GM23338 (cell line): ENCODE data around the gene METTL14. TPM values are rescaled to one million over a fixed set of nuclear protein-coding genes. Genes with fewer than 3 reads are reported as not detected.

Source experiments
- ATAC-seq: fragments of 200-7000 bp; cut with Tn5 transposase; 3 replicates; pipeline ENCODE4 v1.9.1; 2020
- DNase-seq: peaks from one replicate; pipeline ENCODE4 v3.0.0-alpha.2; 2015; ENCODE audit warnings: low spot score
- H2AFZ ChIP-seq: fragments of 200-600 bp; sonication (generic); 2 replicates; pipeline ENCODE4 v1.8.0; 2016; ENCODE audit warnings: antibody characterized with exemption, mild to moderate bottlenecking, moderate library complexity
- H3F3A ChIP-seq: fragments of 200-600 bp; sonication (generic); replicated peaks from 2 replicates; pipeline ENCODE4 v1.8.0; 2017; ENCODE audit warnings: antibody characterized with exemption, mixed run types, low read depth
- H3K27ac ChIP-seq: fragments of 200-600 bp; sonication (generic); 2 replicates; pipeline ENCODE4 v1.6.1; 2016; ENCODE audit warnings: low read depth
- H3K27me3 ChIP-seq: fragments of 200-600 bp; sonication (generic); 2 replicates; pipeline ENCODE4 v1.8.0; 2016; ENCODE audit warnings: mild to moderate bottlenecking, mixed run types, moderate library complexity; ENCODE audit not compliant: insufficient read depth
- H3K36me3 ChIP-seq: fragments of 200-600 bp; sonication (generic); 2 replicates; pipeline ENCODE4 v1.8.0; 2016; ENCODE audit warnings: mild to moderate bottlenecking; ENCODE audit not compliant: insufficient read depth
- H3K4me1 ChIP-seq: fragments of 200-600 bp; sonication (generic); 2 replicates; pipeline ENCODE4 v1.8.0; 2016; ENCODE audit warnings: mild to moderate bottlenecking, moderate library complexity; ENCODE audit not compliant: insufficient read depth
- H3K4me2 ChIP-seq: fragments of 200-600 bp; sonication (generic); 2 replicates; pipeline ENCODE4 v1.7.1; 2017; ENCODE audit warnings: mixed run types
- H3K4me3 ChIP-seq: fragments of 200-600 bp; sonication (generic); 2 replicates; pipeline ENCODE4 v1.6.1; 2016; ENCODE audit warnings: mixed run types
- H3K79me2 ChIP-seq: fragments of 200-600 bp; sonication (generic); replicated peaks from 2 replicates; pipeline ENCODE4 v1.8.0; 2017; ENCODE audit warnings: mild to moderate bottlenecking; ENCODE audit not compliant: insufficient read depth
- H3K9me2 ChIP-seq: fragments of 200-600 bp; sonication (generic); 2 replicates; pipeline ENCODE4 v1.8.0; 2017; ENCODE audit not compliant: insufficient read depth
- H4K20me1 ChIP-seq: fragments of 200-600 bp; sonication (generic); replicated peaks from 2 replicates; pipeline ENCODE4 v1.8.0; 2017; ENCODE audit warnings: mild to moderate bottlenecking; ENCODE audit not compliant: insufficient read depth
- H3K27ac Mint-ChIP-seq: 2 replicates; pipeline ENCODE4 v1.8.0; 2020; ENCODE audit warnings: inconsistent platforms, mild to moderate bottlenecking, moderate library complexity, mixed read lengths
- H3K27me3 Mint-ChIP-seq: 3 replicates; pipeline ENCODE4 v1.8.0; 2022; ENCODE audit warnings: low read depth, mild to moderate bottlenecking, moderate library complexity, mixed read lengths, inconsistent platforms; ENCODE audit not compliant: insufficient read depth, poor library complexity
- H3K36me3 Mint-ChIP-seq: 3 replicates; pipeline ENCODE4 v1.8.0; 2021; ENCODE audit warnings: low read depth, mild to moderate bottlenecking, inconsistent platforms, moderate library complexity, mixed read lengths
- H3K4me1 Mint-ChIP-seq: 3 replicates; pipeline ENCODE4 v1.8.0; 2020; ENCODE audit warnings: mild to moderate bottlenecking, inconsistent platforms, mixed read lengths
- H3K4me3 Mint-ChIP-seq: 3 replicates; pipeline ENCODE4 v1.8.0; 2021; ENCODE audit warnings: moderate library complexity, mild to moderate bottlenecking, inconsistent platforms, mixed read lengths
- H3K9me3 Mint-ChIP-seq: 3 replicates; pipeline ENCODE4 v1.8.0; 2020; ENCODE audit warnings: moderate library complexity, mild to moderate bottlenecking, inconsistent platforms, mixed read lengths
- CREB1 ChIP-seq: fragments of 250-450 bp; sonication (Bioruptor Pico); IDR thresholded peaks from 2 replicates; pipeline ENCODE4 v1.5.0; 2020; ENCODE audit warnings: low read depth, mild to moderate bottlenecking, moderate library complexity
- EZH2 ChIP-seq: fragments of 200-600 bp; sonication (generic); IDR thresholded peaks from one replicate; pipeline ENCODE4 v1.8.0; 2017; ENCODE audit warnings: antibody characterized with exemption, mild to moderate bottlenecking, low read depth; ENCODE audit not compliant: unreplicated experiment
- EZH2phosphoT487 ChIP-seq: fragments of 200-600 bp; sonication (generic); IDR thresholded peaks from one replicate; pipeline ENCODE4 v1.8.1; 2018; ENCODE audit warnings: antibody characterized with exemption; ENCODE audit not compliant: unreplicated experiment
- JUNB ChIP-seq: IDR thresholded peaks from one replicate; pipeline ENCODE4 v1.6.1; 2016; ENCODE audit warnings: antibody characterized with exemption; ENCODE audit not compliant: unreplicated experiment
- NANOG ChIP-seq: IDR thresholded peaks from 2 replicates; pipeline ENCODE4 v1.6.1; 2016; ENCODE audit warnings: antibody characterized with exemption, borderline replicate concordance
- POLR2AphosphoS5 ChIP-seq: IDR thresholded peaks from 2 replicates; pipeline ENCODE4 v1.6.1; 2016; ENCODE audit warnings: antibody characterized with exemption, low read depth
- STAT1 ChIP-seq: IDR thresholded peaks from one replicate; pipeline ENCODE4 v1.6.1; 2016; ENCODE audit warnings: antibody characterized with exemption; ENCODE audit not compliant: unreplicated experiment
- ZNF114 ChIP-seq: fragments of 250-450 bp; sonication (Bioruptor Pico); IDR thresholded peaks from 2 replicates; pipeline ENCODE4 v1.5.0; 2020; ENCODE audit warnings: mild to moderate bottlenecking, moderate library complexity
- ZNF331 ChIP-seq: fragments of 250-450 bp; sonication (Bioruptor Pico); IDR thresholded peaks from 2 replicates; pipeline ENCODE4 v1.5.0; 2020; ENCODE audit warnings: low read depth, mild to moderate bottlenecking, moderate library complexity
- polyA plus RNA-seq: library from polyadenylated mRNA; unstranded; fragments of >200 nt; fragmentation: Nextera tagmentation; extraction: Ambion mirVana; gene quantifications from 2 replicates; pipeline ENCODE4 v1.2.1, GENCODE V29; 2016
- total RNA-seq: library from RNA; depleted of rRNA; stranded (reverse); fragments of >200 nt; shearing (Covaris generic); gene quantifications from 2 replicates; pipeline ENCODE4 v1.2.3, GENCODE V29; 2014
- TF ChIP-seq, protein P1 (sequence below): fragments of 250-450 bp; sonication (Bioruptor Pico); IDR thresholded peaks from 2 replicates; pipeline ENCODE4 v1.5.0; 2020; ENCODE audit warnings: mild to moderate bottlenecking, moderate library complexity
- TF ChIP-seq, protein P2 (sequence below): IDR thresholded peaks from one replicate; pipeline ENCODE4 v1.6.1; 2018; ENCODE audit warnings: antibody characterized with exemption; ENCODE audit not compliant: unreplicated experiment
- TF ChIP-seq, protein P3 (sequence below), 2 experiments: fragments of 200-600 bp in 1 of 2; sonication (generic) in 1 of 2; conservative IDR thresholded peaks; 2 replicates each; pipeline versions ENCODE4 v1.5.1 to v1.6.1; 2016 to 2017; ENCODE audit warnings: antibody characterized with exemption in 2 of 2, low read depth in 2 of 2, mild to moderate bottlenecking in 2 of 2, moderate library complexity in 1 of 2
- TF ChIP-seq, protein P4 (sequence below): IDR thresholded peaks from 2 replicates; pipeline ENCODE4 v1.6.1; 2016; ENCODE audit warnings: antibody characterized with exemption

METTL14 gene
- total and polyA plus RNA-seq, 2 experiments from 2014 or later = 39.3 to 56.8 TPM

DNA sequence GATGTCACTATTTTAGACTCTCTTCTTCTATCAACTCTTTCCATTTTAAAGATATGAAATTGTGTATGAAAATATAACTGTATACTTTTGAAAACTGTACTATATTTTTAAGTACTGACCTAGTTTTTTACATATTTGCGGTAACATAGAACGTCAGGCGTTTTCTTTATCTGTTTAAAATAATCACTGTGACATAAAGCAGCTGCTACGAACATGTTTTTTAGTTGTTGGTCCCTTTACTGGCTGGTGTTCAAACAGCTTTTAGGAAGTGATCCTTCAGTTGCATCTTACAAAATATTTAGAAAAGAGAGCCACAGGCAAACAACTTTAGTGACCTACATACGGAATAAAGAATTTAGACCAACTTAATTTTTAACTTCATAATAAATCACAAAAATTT, 73.1 kb downstream of the METTL14 start:
- Mint-ChIP-seq H3K27me3 (no peaks in the 10 kb centered on the region), H3K27ac (no peak overlapping the region), H3K4me3 (no peak overlapping the region), H3K4me1 (peaks cover 20% of the 10 kb centered on the region; the same call in 2 of the 3 replicates), H3K36me3 (no peaks in the 10 kb centered on the region), H3K9me3 (no peaks in the 10 kb centered on the region)
- Histone ChIP-seq H3K79me2 (no peaks in the 10 kb centered on the region), H4K20me1 (no peaks in the 10 kb centered on the region), H3F3A (no peaks in the 10 kb centered on the region), H3K4me1 (peaks cover 10% of the 10 kb centered on the region), H3K27me3 (no peaks in the 10 kb centered on the region), H2AFZ (no peak overlapping the region), H3K4me3 (no peak overlapping the region), H3K4me2 (no peak overlapping the region), H3K9me2 (no peaks in the 10 kb centered on the region), H3K27ac (0 out of 2 replicates have a peak overlapping the region, but pooled peaks have one; percentile 28), H3K36me3 (0 out of 2 replicates have a peak, but pooled peaks cover 4% of the 10 kb centered on the region)
- no peak for ATAC-seq
- TF ChIP-seq CREB1 (CRISPR knock-in tag) (no peak), ZNF114 (CRISPR knock-in tag) (no peak), EZH2phosphoT487 (no peak), STAT1 (no peak), ZNF331 (CRISPR knock-in tag) (no peak), NANOG (no peak), EZH2 (no peak), JUNB (no peak), POLR2AphosphoS5 (no peak)
- TF ChIP-seq, protein P1, sequence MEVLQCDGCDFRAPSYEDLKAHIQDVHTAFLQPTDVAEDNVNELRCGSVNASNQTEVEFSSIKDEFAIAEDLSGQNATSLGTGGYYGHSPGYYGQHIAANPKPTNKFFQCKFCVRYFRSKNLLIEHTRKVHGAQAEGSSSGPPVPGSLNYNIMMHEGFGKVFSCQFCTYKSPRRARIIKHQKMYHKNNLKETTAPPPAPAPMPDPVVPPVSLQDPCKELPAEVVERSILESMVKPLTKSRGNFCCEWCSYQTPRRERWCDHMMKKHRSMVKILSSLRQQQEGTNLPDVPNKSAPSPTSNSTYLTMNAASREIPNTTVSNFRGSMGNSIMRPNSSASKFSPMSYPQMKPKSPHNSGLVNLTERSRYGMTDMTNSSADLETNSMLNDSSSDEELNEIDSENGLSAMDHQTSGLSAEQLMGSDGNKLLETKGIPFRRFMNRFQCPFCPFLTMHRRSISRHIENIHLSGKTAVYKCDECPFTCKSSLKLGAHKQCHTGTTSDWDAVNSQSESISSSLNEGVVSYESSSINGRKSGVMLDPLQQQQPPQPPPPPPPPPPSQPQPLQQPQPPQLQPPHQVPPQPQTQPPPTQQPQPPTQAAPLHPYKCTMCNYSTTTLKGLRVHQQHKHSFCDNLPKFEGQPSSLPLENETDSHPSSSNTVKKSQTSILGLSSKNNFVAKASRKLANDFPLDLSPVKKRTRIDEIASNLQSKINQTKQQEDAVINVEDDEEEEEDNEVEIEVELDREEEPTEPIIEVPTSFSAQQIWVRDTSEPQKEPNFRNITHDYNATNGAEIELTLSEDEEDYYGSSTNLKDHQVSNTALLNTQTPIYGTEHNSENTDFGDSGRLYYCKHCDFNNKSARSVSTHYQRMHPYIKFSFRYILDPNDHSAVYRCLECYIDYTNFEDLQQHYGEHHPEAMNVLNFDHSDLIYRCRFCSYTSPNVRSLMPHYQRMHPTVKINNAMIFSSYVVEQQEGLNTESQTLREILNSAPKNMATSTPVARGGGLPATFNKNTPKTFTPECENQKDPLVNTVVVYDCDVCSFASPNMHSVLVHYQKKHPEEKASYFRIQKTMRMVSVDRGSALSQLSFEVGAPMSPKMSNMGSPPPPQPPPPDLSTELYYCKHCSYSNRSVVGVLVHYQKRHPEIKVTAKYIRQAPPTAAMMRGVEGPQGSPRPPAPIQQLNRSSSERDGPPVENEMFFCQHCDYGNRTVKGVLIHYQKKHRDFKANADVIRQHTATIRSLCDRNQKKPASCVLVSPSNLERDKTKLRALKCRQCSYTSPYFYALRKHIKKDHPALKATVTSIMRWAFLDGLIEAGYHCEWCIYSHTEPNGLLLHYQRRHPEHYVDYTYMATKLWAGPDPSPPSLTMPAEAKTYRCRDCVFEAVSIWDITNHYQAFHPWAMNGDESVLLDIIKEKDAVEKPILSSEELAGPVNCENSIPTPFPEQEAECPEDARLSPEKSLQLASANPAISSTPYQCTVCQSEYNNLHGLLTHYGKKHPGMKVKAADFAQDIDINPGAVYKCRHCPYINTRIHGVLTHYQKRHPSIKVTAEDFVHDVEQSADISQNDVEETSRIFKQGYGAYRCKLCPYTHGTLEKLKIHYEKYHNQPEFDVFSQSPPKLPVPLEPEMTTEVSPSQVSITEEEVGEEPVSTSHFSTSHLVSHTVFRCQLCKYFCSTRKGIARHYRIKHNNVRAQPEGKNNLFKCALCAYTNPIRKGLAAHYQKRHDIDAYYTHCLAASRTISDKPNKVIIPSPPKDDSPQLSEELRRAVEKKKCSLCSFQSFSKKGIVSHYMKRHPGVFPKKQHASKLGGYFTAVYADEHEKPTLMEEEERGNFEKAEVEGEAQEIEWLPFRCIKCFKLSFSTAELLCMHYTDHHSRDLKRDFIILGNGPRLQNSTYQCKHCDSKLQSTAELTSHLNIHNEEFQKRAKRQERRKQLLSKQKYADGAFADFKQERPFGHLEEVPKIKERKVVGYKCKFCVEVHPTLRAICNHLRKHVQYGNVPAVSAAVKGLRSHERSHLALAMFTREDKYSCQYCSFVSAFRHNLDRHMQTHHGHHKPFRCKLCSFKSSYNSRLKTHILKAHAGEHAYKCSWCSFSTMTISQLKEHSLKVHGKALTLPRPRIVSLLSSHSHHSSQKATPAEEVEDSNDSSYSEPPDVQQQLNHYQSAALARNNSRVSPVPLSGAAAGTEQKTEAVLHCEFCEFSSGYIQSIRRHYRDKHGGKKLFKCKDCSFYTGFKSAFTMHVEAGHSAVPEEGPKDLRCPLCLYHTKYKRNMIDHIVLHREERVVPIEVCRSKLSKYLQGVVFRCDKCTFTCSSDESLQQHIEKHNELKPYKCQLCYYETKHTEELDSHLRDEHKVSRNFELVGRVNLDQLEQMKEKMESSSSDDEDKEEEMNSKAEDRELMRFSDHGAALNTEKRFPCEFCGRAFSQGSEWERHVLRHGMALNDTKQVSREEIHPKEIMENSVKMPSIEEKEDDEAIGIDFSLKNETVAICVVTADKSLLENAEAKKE (CRISPR knock-in tag) = no peak
- TF ChIP-seq, protein P2, sequence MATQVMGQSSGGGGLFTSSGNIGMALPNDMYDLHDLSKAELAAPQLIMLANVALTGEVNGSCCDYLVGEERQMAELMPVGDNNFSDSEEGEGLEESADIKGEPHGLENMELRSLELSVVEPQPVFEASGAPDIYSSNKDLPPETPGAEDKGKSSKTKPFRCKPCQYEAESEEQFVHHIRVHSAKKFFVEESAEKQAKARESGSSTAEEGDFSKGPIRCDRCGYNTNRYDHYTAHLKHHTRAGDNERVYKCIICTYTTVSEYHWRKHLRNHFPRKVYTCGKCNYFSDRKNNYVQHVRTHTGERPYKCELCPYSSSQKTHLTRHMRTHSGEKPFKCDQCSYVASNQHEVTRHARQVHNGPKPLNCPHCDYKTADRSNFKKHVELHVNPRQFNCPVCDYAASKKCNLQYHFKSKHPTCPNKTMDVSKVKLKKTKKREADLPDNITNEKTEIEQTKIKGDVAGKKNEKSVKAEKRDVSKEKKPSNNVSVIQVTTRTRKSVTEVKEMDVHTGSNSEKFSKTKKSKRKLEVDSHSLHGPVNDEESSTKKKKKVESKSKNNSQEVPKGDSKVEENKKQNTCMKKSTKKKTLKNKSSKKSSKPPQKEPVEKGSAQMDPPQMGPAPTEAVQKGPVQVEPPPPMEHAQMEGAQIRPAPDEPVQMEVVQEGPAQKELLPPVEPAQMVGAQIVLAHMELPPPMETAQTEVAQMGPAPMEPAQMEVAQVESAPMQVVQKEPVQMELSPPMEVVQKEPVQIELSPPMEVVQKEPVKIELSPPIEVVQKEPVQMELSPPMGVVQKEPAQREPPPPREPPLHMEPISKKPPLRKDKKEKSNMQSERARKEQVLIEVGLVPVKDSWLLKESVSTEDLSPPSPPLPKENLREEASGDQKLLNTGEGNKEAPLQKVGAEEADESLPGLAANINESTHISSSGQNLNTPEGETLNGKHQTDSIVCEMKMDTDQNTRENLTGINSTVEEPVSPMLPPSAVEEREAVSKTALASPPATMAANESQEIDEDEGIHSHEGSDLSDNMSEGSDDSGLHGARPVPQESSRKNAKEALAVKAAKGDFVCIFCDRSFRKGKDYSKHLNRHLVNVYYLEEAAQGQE = no peak
- TF ChIP-seq, protein P3, sequence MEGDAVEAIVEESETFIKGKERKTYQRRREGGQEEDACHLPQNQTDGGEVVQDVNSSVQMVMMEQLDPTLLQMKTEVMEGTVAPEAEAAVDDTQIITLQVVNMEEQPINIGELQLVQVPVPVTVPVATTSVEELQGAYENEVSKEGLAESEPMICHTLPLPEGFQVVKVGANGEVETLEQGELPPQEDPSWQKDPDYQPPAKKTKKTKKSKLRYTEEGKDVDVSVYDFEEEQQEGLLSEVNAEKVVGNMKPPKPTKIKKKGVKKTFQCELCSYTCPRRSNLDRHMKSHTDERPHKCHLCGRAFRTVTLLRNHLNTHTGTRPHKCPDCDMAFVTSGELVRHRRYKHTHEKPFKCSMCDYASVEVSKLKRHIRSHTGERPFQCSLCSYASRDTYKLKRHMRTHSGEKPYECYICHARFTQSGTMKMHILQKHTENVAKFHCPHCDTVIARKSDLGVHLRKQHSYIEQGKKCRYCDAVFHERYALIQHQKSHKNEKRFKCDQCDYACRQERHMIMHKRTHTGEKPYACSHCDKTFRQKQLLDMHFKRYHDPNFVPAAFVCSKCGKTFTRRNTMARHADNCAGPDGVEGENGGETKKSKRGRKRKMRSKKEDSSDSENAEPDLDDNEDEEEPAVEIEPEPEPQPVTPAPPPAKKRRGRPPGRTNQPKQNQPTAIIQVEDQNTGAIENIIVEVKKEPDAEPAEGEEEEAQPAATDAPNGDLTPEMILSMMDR (conservative IDR thresholded peaks at IDR 0.05; ENCODE audit: low read depth in 2 of 2) = no peak
- TF ChIP-seq, protein P4, sequence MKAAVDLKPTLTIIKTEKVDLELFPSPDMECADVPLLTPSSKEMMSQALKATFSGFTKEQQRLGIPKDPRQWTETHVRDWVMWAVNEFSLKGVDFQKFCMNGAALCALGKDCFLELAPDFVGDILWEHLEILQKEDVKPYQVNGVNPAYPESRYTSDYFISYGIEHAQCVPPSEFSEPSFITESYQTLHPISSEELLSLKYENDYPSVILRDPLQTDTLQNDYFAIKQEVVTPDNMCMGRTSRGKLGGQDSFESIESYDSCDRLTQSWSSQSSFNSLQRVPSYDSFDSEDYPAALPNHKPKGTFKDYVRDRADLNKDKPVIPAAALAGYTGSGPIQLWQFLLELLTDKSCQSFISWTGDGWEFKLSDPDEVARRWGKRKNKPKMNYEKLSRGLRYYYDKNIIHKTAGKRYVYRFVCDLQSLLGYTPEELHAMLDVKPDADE = no peak
- DNase-seq = no peak
